Trophoblast cell (in vitro differentiated cells and primary cell): ENCODE measurements around the gene MICU1.
A peak's percentile ranks its signal among the peaks of the same experiment; 100 is the strongest.

ENCODE experiments used
- DNase-seq, 2 donors: peaks; one replicate each; pipeline ENCODE4 v3.0.0-alpha.2; 2016
- H2AFZ ChIP-seq: 2 replicates; pipeline ENCODE4 v1.6.1; 2013; ENCODE audit warnings: low read length, moderate library complexity, mild to moderate bottlenecking; ENCODE audit not compliant: insufficient read depth, poor library complexity
- H2AK5ac ChIP-seq: 2 replicates; pipeline ENCODE4 v1.6.1; 2013; ENCODE audit warnings: mild to moderate bottlenecking, low read length
- H2BK120ac ChIP-seq: 2 replicates; pipeline ENCODE4 v1.6.1; 2013; ENCODE audit warnings: low read length, mild to moderate bottlenecking, moderate library complexity; ENCODE audit not compliant: insufficient read depth, poor library complexity
- H2BK12ac ChIP-seq: 2 replicates; pipeline ENCODE4 v1.6.1; 2013; ENCODE audit warnings: mild to moderate bottlenecking, low read length, moderate library complexity
- H2BK5ac ChIP-seq: 2 replicates; pipeline ENCODE4 v1.6.1; 2013; ENCODE audit warnings: low read length, low read depth, moderate library complexity, mild to moderate bottlenecking; ENCODE audit not compliant: poor library complexity
- H3K14ac ChIP-seq: 2 replicates; pipeline ENCODE4 v1.6.1; 2013; ENCODE audit warnings: mild to moderate bottlenecking, low read length
- H3K18ac ChIP-seq: 2 replicates; pipeline ENCODE4 v1.6.1; 2013; ENCODE audit warnings: mild to moderate bottlenecking, low read length
- H3K23ac ChIP-seq: 2 replicates; pipeline ENCODE4 v1.6.1; 2013; ENCODE audit warnings: low read length
- H3K27ac ChIP-seq: 2 replicates; pipeline ENCODE4 v1.5.1; 2013; ENCODE audit warnings: low read depth, mild to moderate bottlenecking, inconsistent platforms, low read length, moderate library complexity
- H3K27me3 ChIP-seq: 2 replicates; pipeline ENCODE4 v1.6.1; 2013; ENCODE audit warnings: inconsistent platforms, mild to moderate bottlenecking, low read length, moderate library complexity; ENCODE audit not compliant: insufficient read depth
- H3K36me3 ChIP-seq, 2 experiments: 1 replicate in 1 of 2; 2 replicates in 1 of 2; pipeline ENCODE4 v1.6.1; 2013; ENCODE audit warnings: low read length in 2 of 2, mild to moderate bottlenecking in 2 of 2, moderate library complexity in 1 of 2; ENCODE audit not compliant: insufficient read depth in 2 of 2, control insufficient read depth in 1 of 2
- H3K4ac ChIP-seq: 2 replicates; pipeline ENCODE4 v1.6.1; 2013; ENCODE audit warnings: low read depth, mild to moderate bottlenecking, low read length, moderate library complexity
- H3K4me1 ChIP-seq, 2 experiments: 1 replicate in 1 of 2; 2 replicates in 1 of 2; pipeline ENCODE4 v1.6.1; 2013; ENCODE audit warnings: low read length in 2 of 2, mild to moderate bottlenecking in 2 of 2, moderate library complexity in 1 of 2; ENCODE audit not compliant: insufficient read depth in 2 of 2, control insufficient read depth in 1 of 2
- H3K4me2 ChIP-seq: 2 replicates; pipeline ENCODE4 v1.6.1; 2013; ENCODE audit warnings: inconsistent platforms, mild to moderate bottlenecking, low read length, moderate library complexity
- H3K4me3 ChIP-seq: 2 replicates; pipeline ENCODE4 v1.5.1; 2013; ENCODE audit warnings: mild to moderate bottlenecking, low read depth, low read length, inconsistent platforms
- H3K79me1 ChIP-seq: one replicate; pipeline ENCODE4 v1.6.1; 2013; ENCODE audit warnings: low read length
- H3K79me2 ChIP-seq: 2 replicates; pipeline ENCODE4 v1.6.1; 2013; ENCODE audit warnings: low read length, mild to moderate bottlenecking; ENCODE audit not compliant: control insufficient read depth, insufficient read depth, poor library complexity
- H3K9ac ChIP-seq: 2 replicates; pipeline ENCODE4 v1.6.1; 2013; ENCODE audit warnings: mild to moderate bottlenecking, low read length
- H3K9me3 ChIP-seq: 2 replicates; pipeline ENCODE4 v1.6.1; 2013; ENCODE audit warnings: low read depth, mild to moderate bottlenecking, control low read depth, inconsistent platforms, low read length; ENCODE audit not compliant: insufficient read depth
- H4K12ac ChIP-seq: 2 replicates; pipeline ENCODE4 v1.6.1; 2013; ENCODE audit warnings: low read depth, mild to moderate bottlenecking, low read length, moderate library complexity
- H4K8ac ChIP-seq: 2 replicates; pipeline ENCODE4 v1.6.1; 2013; ENCODE audit warnings: low read depth, mild to moderate bottlenecking, low read length, moderate library complexity
- H4K91ac ChIP-seq: one replicate; pipeline ENCODE4 v1.6.1; 2013; ENCODE audit warnings: low read depth, mild to moderate bottlenecking, low read length, moderate library complexity
- WGBS: extraction: QIAGEN DNeasy Blood & Tissue Kit; methylation state at CpG from one replicate; pipeline ENCODE4 v1.1.7; 2013; ENCODE audit warnings: missing lambda C conversion rate; ENCODE audit not compliant: insufficient read length, insufficient coverage; ENCODE audit errors: extremely low coverage; 5-methylcytosine and 5-hydroxymethylcytosine counted together

The MICU1 gene

DNA sequence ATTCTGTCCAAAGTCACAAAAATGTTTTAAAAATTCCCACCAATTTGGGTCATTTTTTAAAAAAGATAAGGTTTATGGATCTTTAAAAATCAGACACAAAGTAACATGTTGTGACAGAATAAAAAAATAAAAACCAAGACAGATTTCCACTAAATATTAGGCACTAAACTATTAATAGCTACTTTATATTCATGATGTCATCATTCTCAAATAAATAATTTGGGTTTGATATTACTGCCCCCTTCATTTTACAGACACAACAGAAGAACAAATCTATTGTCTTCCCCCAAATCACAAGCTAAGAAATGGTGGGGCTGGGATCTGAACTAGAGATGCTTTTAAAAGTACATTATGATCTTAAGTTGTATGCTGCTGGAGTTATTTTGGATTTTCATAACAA is 119.4 kb downstream of the MICU1 start:
- Histone ChIP-seq H3K79me2 (no peaks in the 10 kb centered on the region), H3K23ac (no peak overlapping the region), H2BK120ac (no peak overlapping the region), H3K9ac (no peak overlapping the region), H2BK12ac (no peak overlapping the region), H3K36me3 (no peaks in the 10 kb centered on the region), H2BK5ac (no peak overlapping the region), H3K18ac (no peak overlapping the region), H4K91ac (no peak overlapping the region), H4K8ac (no peak overlapping the region), H2AFZ (no peak overlapping the region), H3K9me3 (no peaks in the 10 kb centered on the region), H3K27ac (no peak overlapping the region), H3K4me3 (no peak overlapping the region), H3K4me2 (no peak overlapping the region), H2AK5ac (no peak overlapping the region), H4K12ac (no peak overlapping the region), H3K14ac (no peak overlapping the region), H3K4me1 (no peaks in the 10 kb centered on the region), H3K4ac (no peak overlapping the region), H3K79me1 (no peaks in the 10 kb centered on the region), H3K27me3 (no peaks in the 10 kb centered on the region)
- no peak for DNase-seq

GRCh38 chr10:72505435-72505834 is 120.4 kb downstream of the MICU1 start:
- Histone ChIP-seq H3K4me3 (no peak overlapping the region), H3K79me1 (no peaks in the 10 kb centered on the region), H3K79me2 (no peaks in the 10 kb centered on the region), H2BK120ac (no peak overlapping the region), H3K27ac (no peak overlapping the region), H4K8ac (no peak overlapping the region), H3K4me2 (no peak overlapping the region), H2AFZ (no peak overlapping the region), H3K18ac (no peak overlapping the region), H4K12ac (no peak overlapping the region), H4K91ac (no peak overlapping the region), H3K27me3 (no peaks in the 10 kb centered on the region), H2BK5ac (no peak overlapping the region), H2AK5ac (no peak overlapping the region), H3K4ac (no peak overlapping the region), H3K36me3 (no peaks in the 10 kb centered on the region), H3K9ac (no peak overlapping the region), H3K23ac (no peak overlapping the region), H3K4me1 (no peaks in the 10 kb centered on the region), H3K9me3 (no peaks in the 10 kb centered on the region), H3K14ac (no peak overlapping the region), H2BK12ac (no peak overlapping the region)
- no peak for DNase-seq
- no CpG with 5 or more reads among the region's 6 CpGs for WGBS

GRCh38 chr10:72503694-72504438 is 122.0 kb downstream of the MICU1 start:
- Histone ChIP-seq H3K27ac (no peak overlapping the region), H3K27me3 (no peaks in the 10 kb centered on the region), H3K4me2 (no peak overlapping the region), H4K12ac (no peak overlapping the region), H2AK5ac (no peak overlapping the region), H2BK5ac (no peak overlapping the region), H2AFZ (no peak overlapping the region), H3K4ac (no peak overlapping the region), H3K9ac (no peak overlapping the region), H3K79me2 (no peaks in the 10 kb centered on the region), H3K18ac (no peak overlapping the region), H2BK120ac (no peak overlapping the region), H3K4me3 (no peak overlapping the region), H3K79me1 (no peaks in the 10 kb centered on the region), H3K14ac (no peak overlapping the region), H4K8ac (no peak overlapping the region), H2BK12ac (no peak overlapping the region), H3K36me3 (no peaks in the 10 kb centered on the region), H3K23ac (no peak overlapping the region), H3K4me1 (no peaks in the 10 kb centered on the region), H4K91ac (no peak overlapping the region), H3K9me3 (no peaks in the 10 kb centered on the region)
- DNase-seq = no peak
- WGBS = no CpG with 5 or more reads among the region's 3 CpGs

GRCh38 chr10:72503241-72503640 is 122.6 kb downstream of the MICU1 start:
- no peak overlapping the region for H3K4me2 ChIP-seq
- no peak overlapping the region for H3K18ac ChIP-seq
- H2BK12ac ChIP-seq = no peak overlapping the region
- no peak overlapping the region for H4K8ac ChIP-seq
- H2AFZ ChIP-seq = no peak overlapping the region
- no peak overlapping the region for H3K23ac ChIP-seq
- H3K36me3 ChIP-seq = no peaks in the 10 kb centered on the region
- no peak overlapping the region for H3K9ac ChIP-seq
- H2BK120ac ChIP-seq = no peak overlapping the region
- no peak overlapping the region for H2AK5ac ChIP-seq
- H4K12ac ChIP-seq = no peak overlapping the region
- DNase-seq = peak in 1 of 2 donors; percentile 26
- no peak overlapping the region for H3K4me3 ChIP-seq
- no peak overlapping the region for H3K4ac ChIP-seq
- H3K4me1 ChIP-seq = no peaks in the 10 kb centered on the region
- no CpG with 5 or more reads among the region's 1 CpG for WGBS
- H4K91ac ChIP-seq = no peak overlapping the region
- no peaks in the 10 kb centered on the region for H3K9me3 ChIP-seq
- H3K79me2 ChIP-seq = no peaks in the 10 kb centered on the region
- no peak overlapping the region for H3K27ac ChIP-seq
- no peak overlapping the region for H2BK5ac ChIP-seq
- no peak overlapping the region for H3K14ac ChIP-seq
- H3K27me3 ChIP-seq = no peaks in the 10 kb centered on the region
- no peaks in the 10 kb centered on the region for H3K79me1 ChIP-seq
